Adrenal gland (tissue), 12 donors: ENCODE results near the gene NHS. TPM values are rescaled to one million over a fixed set of nuclear protein-coding genes. Genes with fewer than 3 reads are reported as not detected.

ENCODE experiments used
- DNase-seq, 7 donors: peaks; one replicate each; pipeline ENCODE4 v3.0.0-alpha.2; 2019 to 2020
- H3K27ac ChIP-seq, 5 donors: fragments of 200-600 bp; sonication (generic) in 4 of 5; 1 replicate in 3 of 5; 2 replicates in 2 of 5; pipeline versions ENCODE4 v1.5.1 to v1.8.0; 2016 to 2020; ENCODE audit warnings: mild to moderate bottlenecking in 1 of 5
- H3K27me3 ChIP-seq: fragments of 200-600 bp; 2 replicates; pipeline ENCODE4 v1.8.0; 2021
- H3K36me3 ChIP-seq, 2 donors: fragments of 200-600 bp; replicated peaks in 1 of 2; 1 replicate in 1 of 2; 2 replicates in 1 of 2; pipeline versions ENCODE4 v1.5.1 to v1.8.0; 2018 to 2022
- H3K4me1 ChIP-seq, 2 donors: fragments of 200-600 bp; replicated peaks in 1 of 2; 1 replicate in 1 of 2; 2 replicates in 1 of 2; pipeline versions ENCODE4 v1.5.1 to v1.8.0; 2018 to 2021
- H3K4me3 ChIP-seq, 4 donors: fragments of 200-600 bp; sonication (generic) in 3 of 4; one replicate each; pipeline ENCODE4 v1.5.1; 2016 to 2018
- H3K9me3 ChIP-seq, 3 donors: fragments of 200-600 bp; sonication (generic) in 1 of 3; replicated peaks in 1 of 3; 1 replicate in 2 of 3; 2 replicates in 1 of 3; pipeline versions ENCODE4 v1.5.1 to v1.8.0; 2016 to 2021
- POLR2A ChIP-seq, 2 donors: fragments of 450-650 bp; IDR thresholded peaks; one replicate each; pipeline ENCODE4 v1.6.1; 2017; ENCODE audit warnings: antibody characterized with exemption in 2 of 2, mild to moderate bottlenecking in 2 of 2, moderate library complexity in 1 of 2
- WGBS, 4 donors: extraction: QIAGEN DNeasy Blood & Tissue Kit in 2 of 4; methylation state at CpG; one replicate each; pipeline versions ENCODE4 v1.1.5 to v1.1.7; 2013 to 2017; 5-methylcytosine and 5-hydroxymethylcytosine counted together
- intact Hi-C, 2 donors: fragments of 100-400 bp; cut with DNase I; formaldehyde crosslinking; loops; one replicate each; pipeline versions ENCODE4 v1.14.1 to v1.15.0; 2022 to 2023
- polyA plus RNA-seq, 3 donors: library from polyadenylated mRNA; stranded (reverse); fragments of 200-250 nt in 2 of 3; fragments of 350-450 nt in 1 of 3; fragmentation: Illumina TruSeq in 1 of 3; extraction: RNeasy Lipid Tissue Mini Kit (QIAGEN cat#74804) in 1 of 3; gene quantifications; one replicate each; pipeline ENCODE4 v1.2.3, GENCODE V29; 2013 to 2014
- total RNA-seq, 9 donors: library from RNA; depleted of rRNA in 4 of 9; stranded (reverse); fragments of >200 nt in 4 of 9; fragments of 120-200 nt in 1 of 9; fragmentation: NEBNext Ultra II Directional in 1 of 9; extraction: Animal tissue kit (Norgen Biotek cat#: 25700) in 1 of 9; gene quantifications; one replicate each; pipeline versions ENCODE4 v1.1.0 to v1.2.4, GENCODE V29; 2013 to 2023
- TF ChIP-seq, protein P1 (sequence below), 6 experiments: fragments of 450-650 bp in 4 of 6; fragments of 200-600 bp in 2 of 6; sonication (generic) in 1 of 6; IDR thresholded peaks; 1 replicate in 5 of 6; 2 replicates in 1 of 6; pipeline versions ENCODE4 v1.5.1 to v1.8.0; 2016 to 2021; ENCODE audit warnings: antibody characterized with exemption in 6 of 6, mild to moderate bottlenecking in 2 of 6, moderate library complexity in 1 of 6
- donor health status: healthy with polysubstance abuse.
- donor health status: Bipolar disorder and iron deficiency.
- donor health status: DM: yes; HTN: yes; CAD: no.
- donor health status: DM: no; HTN: no; CAD: no.
- donor health status: DM: no; HTN: no; CAD: no.
- donor health status: DM: yes; HTN: yes; CAD: no.

NHS gene
- total and polyA plus RNA-seq, 12 donors: 4.4 to 12.5 (median 6.8) TPM

GRCh38 chrX:17435476-17435875 is 60.5 kb downstream of the NHS start:
- Histone ChIP-seq H3K36me3 (no peaks in the 10 kb centered on the region), H3K27ac (no peak overlapping the region), H3K4me1 (no peaks in the 10 kb centered on the region), H3K27me3 (peaks cover 4% of the 10 kb centered on the region), H3K4me3 (no peak overlapping the region), H3K9me3 (no peaks in the 10 kb centered on the region)
- intact Hi-C loops: no loop called here
- TF ChIP-seq, protein P1, sequence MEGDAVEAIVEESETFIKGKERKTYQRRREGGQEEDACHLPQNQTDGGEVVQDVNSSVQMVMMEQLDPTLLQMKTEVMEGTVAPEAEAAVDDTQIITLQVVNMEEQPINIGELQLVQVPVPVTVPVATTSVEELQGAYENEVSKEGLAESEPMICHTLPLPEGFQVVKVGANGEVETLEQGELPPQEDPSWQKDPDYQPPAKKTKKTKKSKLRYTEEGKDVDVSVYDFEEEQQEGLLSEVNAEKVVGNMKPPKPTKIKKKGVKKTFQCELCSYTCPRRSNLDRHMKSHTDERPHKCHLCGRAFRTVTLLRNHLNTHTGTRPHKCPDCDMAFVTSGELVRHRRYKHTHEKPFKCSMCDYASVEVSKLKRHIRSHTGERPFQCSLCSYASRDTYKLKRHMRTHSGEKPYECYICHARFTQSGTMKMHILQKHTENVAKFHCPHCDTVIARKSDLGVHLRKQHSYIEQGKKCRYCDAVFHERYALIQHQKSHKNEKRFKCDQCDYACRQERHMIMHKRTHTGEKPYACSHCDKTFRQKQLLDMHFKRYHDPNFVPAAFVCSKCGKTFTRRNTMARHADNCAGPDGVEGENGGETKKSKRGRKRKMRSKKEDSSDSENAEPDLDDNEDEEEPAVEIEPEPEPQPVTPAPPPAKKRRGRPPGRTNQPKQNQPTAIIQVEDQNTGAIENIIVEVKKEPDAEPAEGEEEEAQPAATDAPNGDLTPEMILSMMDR (IDR thresholded peaks at IDR 0.05): no peak
- no peak for TF ChIP-seq POLR2A (IDR thresholded peaks at IDR 0.05)
- WGBS, 4 donors: 64 to 90% (median 76%) methylated on average over 3 to 4 of the region's 4 CpGs
- no peak for DNase-seq

GRCh38 chrX:17438221-17438620 is 63.2 kb downstream of the NHS start:
- Histone ChIP-seq H3K27ac (no peak overlapping the region), H3K9me3 (no peaks in the 10 kb centered on the region), H3K36me3 (no peaks in the 10 kb centered on the region), H3K27me3 (peaks cover 4% of the 10 kb centered on the region), H3K4me3 (no peak overlapping the region), H3K4me1 (no peaks in the 10 kb centered on the region)
- TF ChIP-seq POLR2A (IDR thresholded peaks at IDR 0.05): no peak
- TF ChIP-seq, protein P1 (IDR thresholded peaks at IDR 0.05): no peak
- 72 to 93% (median 81%) methylated on average over 4 to 6 of the region's 6 CpGs for WGBS, 4 donors
- DNase-seq: no peak
- intact Hi-C loops: no loop called here

GRCh38 chrX:17440258-17440657 is 65.3 kb downstream of the NHS start:
- intact Hi-C loops: no loop called here
- TF ChIP-seq POLR2A (IDR thresholded peaks at IDR 0.05): no peak
- TF ChIP-seq, protein P1 (IDR thresholded peaks at IDR 0.05): no peak
- no peak for DNase-seq

DNA sequence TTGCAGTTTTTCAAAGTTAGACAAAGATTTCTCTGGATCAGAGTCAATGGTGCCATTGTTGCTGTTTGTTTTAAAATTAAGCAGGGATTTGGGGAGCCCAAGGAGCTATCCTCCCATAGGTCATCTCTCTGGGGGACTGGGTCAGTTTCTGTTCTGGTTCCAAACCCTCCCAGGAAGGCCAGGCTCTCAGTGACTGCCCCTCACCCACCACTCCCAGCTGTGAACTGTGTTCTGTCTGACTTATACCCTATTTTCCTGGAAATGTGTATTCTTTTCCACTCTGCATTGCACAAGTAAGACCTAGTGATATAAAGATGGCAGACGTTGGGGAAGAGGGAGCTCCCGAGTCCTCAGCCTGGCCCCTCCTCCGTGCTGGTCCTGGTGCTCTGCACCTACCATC is 65.8 kb downstream of the NHS start:
- intact Hi-C loops: no loop called here
- DNase-seq: no peak
- Histone ChIP-seq H3K9me3 (no peaks in the 10 kb centered on the region), H3K36me3 (no peaks in the 10 kb centered on the region), H3K27ac (no peak overlapping the region), H3K4me1 (no peaks in the 10 kb centered on the region), H3K27me3 (peaks cover 4% of the 10 kb centered on the region), H3K4me3 (no peak overlapping the region)
- 55 to 75% (median 65%) methylated on average over 3 of the region's 3 CpGs for WGBS, 4 donors
- no peak for TF ChIP-seq POLR2A (IDR thresholded peaks at IDR 0.05)
- TF ChIP-seq, protein P1 (IDR thresholded peaks at IDR 0.05): no peak

More at GRCh38 chrX:17440258-17440657, 65.3 kb downstream of the NHS start:
- Histone ChIP-seq H3K36me3 (no peaks in the 10 kb centered on the region), H3K4me1 (no peaks in the 10 kb centered on the region), H3K9me3 (no peaks in the 10 kb centered on the region), H3K27me3 (peaks cover 4% of the 10 kb centered on the region), H3K27ac (no peak overlapping the region), H3K4me3 (no peak overlapping the region)
